Measurements from ENCODE around the gene GATA1. TPM values are rescaled to one million over a fixed set of nuclear protein-coding genes. Genes with fewer than 3 reads are reported as not detected.

Gene GATA1
- total RNA-seq, 1 experiment from 2014 or later: not detected

- in situ Hi-C loops (cut with HindIII; ENCODE audit: low pct_unique_long_range_greater_than_20kb, low sequenced_read_pairs): no loop called here
These were observed 42.8 kb downstream of the GATA1 start for GRCh38 chrX:48829016-48829735.

DNA sequence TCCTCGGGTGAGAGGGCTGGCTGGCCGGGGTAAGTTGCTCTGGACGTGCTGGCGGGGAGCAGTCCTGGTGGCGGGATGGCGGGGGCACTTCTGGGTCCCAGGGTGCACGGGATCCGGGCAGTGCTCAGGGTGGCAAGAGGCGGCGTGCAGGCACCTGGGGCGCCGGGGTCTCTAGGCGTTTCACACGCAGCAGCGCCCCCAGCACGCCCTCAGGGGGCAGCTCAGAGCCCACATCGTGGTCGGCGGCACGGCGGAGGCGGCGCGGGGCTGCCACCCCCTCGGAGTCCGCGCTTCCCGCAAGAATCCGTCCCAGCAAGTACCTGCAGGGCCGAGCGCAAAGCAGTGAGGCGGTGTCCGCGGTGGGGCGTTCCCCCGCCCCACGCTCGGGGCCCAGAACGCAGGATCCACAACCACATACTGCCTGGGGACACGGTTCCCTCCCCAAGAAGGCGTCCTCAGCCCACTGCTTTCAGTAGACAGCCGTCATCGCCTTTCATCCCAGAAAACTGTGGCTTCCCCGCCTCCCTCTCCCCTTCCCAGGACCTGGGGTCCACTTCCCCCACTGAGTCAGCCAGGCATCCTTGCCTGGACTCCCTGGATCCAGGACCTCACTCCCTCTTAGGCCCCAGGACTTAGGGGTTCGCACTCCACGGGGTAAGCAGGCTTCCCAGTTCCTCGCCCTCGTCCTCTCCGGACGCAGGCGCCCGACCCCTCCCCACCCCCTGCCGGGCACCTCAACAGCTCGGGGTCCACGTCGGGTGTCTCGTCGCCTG lies 44.9 kb downstream of the GATA1 start:
- in situ Hi-C loops (cut with HindIII; ENCODE audit: low pct_unique_long_range_greater_than_20kb, low sequenced_read_pairs): no loop called here
- no peak for DNase-seq (ENCODE audit: low read depth)

More at GRCh38 chrX:48829016-48829735, 42.8 kb downstream of the GATA1 start:
- DNase-seq (ENCODE audit: low read depth): no peak

DNA sequence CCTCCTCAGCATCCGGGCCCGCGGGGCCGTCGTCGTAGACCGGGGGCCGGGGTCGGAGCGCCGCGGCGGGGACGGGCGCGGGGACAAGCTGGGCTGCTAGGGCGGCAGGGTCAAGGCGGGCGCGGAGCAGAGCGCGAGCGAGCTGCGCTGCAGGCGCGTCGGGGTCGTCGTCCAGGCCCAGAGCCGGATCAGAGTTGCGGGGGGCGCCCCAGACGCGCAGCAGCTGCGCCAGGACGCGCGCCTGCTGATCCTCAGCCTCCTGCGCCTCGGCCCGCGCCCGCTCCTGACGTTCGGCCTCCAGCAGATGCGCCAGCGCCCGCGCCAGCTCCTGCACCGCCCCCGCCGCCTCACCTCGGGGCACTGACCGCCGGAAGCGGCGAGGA lies 45.5 kb downstream of the GATA1 start:
- DNase-seq (ENCODE audit: low read depth): no peak
- in situ Hi-C loops (cut with HindIII; ENCODE audit: low pct_unique_long_range_greater_than_20kb, low sequenced_read_pairs): no loop called here

DNA sequence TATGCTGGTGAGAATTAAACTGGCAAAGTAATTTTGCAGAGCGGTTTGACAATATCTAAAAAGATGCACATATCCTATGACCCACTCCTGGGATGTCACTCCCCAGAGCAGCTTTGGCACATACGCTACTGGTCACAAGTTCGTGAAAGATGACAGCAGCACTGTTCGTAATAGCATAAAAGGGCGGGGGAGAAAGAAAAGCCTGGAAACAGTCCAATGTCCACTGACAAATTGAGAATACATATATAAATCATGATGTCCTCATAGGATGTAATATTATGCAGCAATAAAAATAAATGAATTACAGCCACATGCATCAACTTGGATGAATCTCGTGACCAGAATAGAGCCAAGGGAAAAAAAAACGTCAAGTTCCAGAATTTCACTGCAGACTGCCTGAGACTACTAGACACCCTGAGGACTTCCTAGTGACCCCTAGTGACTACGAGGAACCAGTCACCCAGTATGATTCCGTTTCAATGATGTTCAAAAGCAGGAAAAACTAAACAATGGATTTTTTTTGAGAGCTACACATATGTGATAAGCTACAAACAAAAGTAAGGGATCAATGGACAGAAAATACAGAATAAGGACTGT lies 47.2 kb downstream of the GATA1 start:
- in situ Hi-C loops (cut with HindIII; ENCODE audit: low pct_unique_long_range_greater_than_20kb, low sequenced_read_pairs): no loop called here
- DNase-seq (ENCODE audit: low read depth): peak; percentile 5

- in situ Hi-C loops (cut with HindIII; ENCODE audit: low pct_unique_long_range_greater_than_20kb, low sequenced_read_pairs): no loop called here
- DNase-seq (ENCODE audit: low read depth): no peak
These were observed 48.0 kb downstream of the GATA1 start for GRCh38 chrX:48834383-48834709.

GRCh38 chrX:48835524-48836329 lies 49.3 kb downstream of the GATA1 start, which contains the start of gene PCSK1N:
TSS of gene PCSK1N (minus strand) at chrX:48835610. CDS start at chrX:48835532, 78 bp downstream.
- peak; percentile 68 for DNase-seq (ENCODE audit: low read depth)
- in situ Hi-C loops (cut with HindIII; ENCODE audit: low pct_unique_long_range_greater_than_20kb, low sequenced_read_pairs): no loop called here

GRCh38 chrX:48839686-48840085 lies 53.3 kb downstream of the GATA1 start:
- in situ Hi-C loops (cut with HindIII; ENCODE audit: low pct_unique_long_range_greater_than_20kb, low sequenced_read_pairs): no loop called here
- DNase-seq (ENCODE audit: low read depth): no peak

Other genes with a start within 250 kb of the GATA1 start
- gene TBC1D25, start 246.9 kb upstream of the GATA1 start, total RNA-seq (2014; rRNA removed; shearing (Covaris generic); ENCODE audit: low replicate concordance): 1.6 and 2.8 TPM in 2 replicates
- 143 and 168 TPM in 2 replicates for gene RBM3, start 212.1 kb upstream of the GATA1 start, total RNA-seq (2014; rRNA removed; shearing (Covaris generic); ENCODE audit: low replicate concordance)
- 70.4 and 125 TPM in 2 replicates for gene WDR13, start 189.1 kb upstream of the GATA1 start, total RNA-seq (2014; rRNA removed; shearing (Covaris generic); ENCODE audit: low replicate concordance)
- gene WAS, start 102.8 kb upstream of the GATA1 start, total RNA-seq (2014; rRNA removed; shearing (Covaris generic); ENCODE audit: low replicate concordance): 2.7 TPM in 1 of 2 replicates, not detected in the other
- 14.9 and 17.4 TPM in 2 replicates for gene SUV39H1, start 89.9 kb upstream of the GATA1 start, total RNA-seq (2014; rRNA removed; shearing (Covaris generic); ENCODE audit: low replicate concordance)
- not detected in 2 replicates for gene GLOD5, start 24.8 kb upstream of the GATA1 start, total RNA-seq (2014; rRNA removed; shearing (Covaris generic); ENCODE audit: low replicate concordance)
- gene HDAC6, start 15.5 kb downstream of the GATA1 start, total RNA-seq (2014; rRNA removed; shearing (Covaris generic); ENCODE audit: low replicate concordance): 64.4 and 101 TPM in 2 replicates
- gene ERAS, start 39.9 kb downstream of the GATA1 start, total RNA-seq (2014; rRNA removed; shearing (Covaris generic); ENCODE audit: low replicate concordance): not detected in 2 replicates
- 93.6 and 112 TPM in 2 replicates for gene PCSK1N, start 49.0 kb downstream of the GATA1 start, total RNA-seq (2014; rRNA removed; shearing (Covaris generic); ENCODE audit: low replicate concordance)
- gene TIMM17B, start 111.2 kb downstream of the GATA1 start, total RNA-seq (2014; rRNA removed; shearing (Covaris generic); ENCODE audit: low replicate concordance): 94.1 and 114 TPM in 2 replicates
- 68.5 and 86.5 TPM in 2 replicates for gene PQBP1, start 111.3 kb downstream of the GATA1 start, total RNA-seq (2014; rRNA removed; shearing (Covaris generic); ENCODE audit: low replicate concordance)
- gene SLC35A2, start 125.1 kb downstream of the GATA1 start, total RNA-seq (2014; rRNA removed; shearing (Covaris generic); ENCODE audit: low replicate concordance): 13.8 and 33.1 TPM in 2 replicates
- 17.8 and 27.2 TPM in 2 replicates for gene PIM2, start 132.4 kb downstream of the GATA1 start, total RNA-seq (2014; rRNA removed; shearing (Covaris generic); ENCODE audit: low replicate concordance)
- gene OTUD5, start 171.0 kb downstream of the GATA1 start, total RNA-seq (2014; rRNA removed; shearing (Covaris generic); ENCODE audit: low replicate concordance): 46.2 and 48.7 TPM in 2 replicates
- 0.24 TPM in 1 of 2 replicates, not detected in the other for gene KCND1, start 185.3 kb downstream of the GATA1 start, total RNA-seq (2014; rRNA removed; shearing (Covaris generic); ENCODE audit: low replicate concordance)
- 17.2 and 17.8 TPM in 2 replicates for gene GRIPAP1, start 215.7 kb downstream of the GATA1 start, total RNA-seq (2014; rRNA removed; shearing (Covaris generic); ENCODE audit: low replicate concordance)

Measured in Caki2 (cell line).